GM18873 (cell line): ENCODE results near the gene SLC27A3.

Source experiments
- ATAC-seq: cut with Tn5 transposase; IDR thresholded peaks from one replicate; pipeline ENCODE4 v1.9.1; 2021; ENCODE audit warnings: mild to moderate bottlenecking, moderate library complexity, moderate number of reproducible peaks; ENCODE audit not compliant: unreplicated experiment, low FRiP score

Gene SLC27A3, protein sequence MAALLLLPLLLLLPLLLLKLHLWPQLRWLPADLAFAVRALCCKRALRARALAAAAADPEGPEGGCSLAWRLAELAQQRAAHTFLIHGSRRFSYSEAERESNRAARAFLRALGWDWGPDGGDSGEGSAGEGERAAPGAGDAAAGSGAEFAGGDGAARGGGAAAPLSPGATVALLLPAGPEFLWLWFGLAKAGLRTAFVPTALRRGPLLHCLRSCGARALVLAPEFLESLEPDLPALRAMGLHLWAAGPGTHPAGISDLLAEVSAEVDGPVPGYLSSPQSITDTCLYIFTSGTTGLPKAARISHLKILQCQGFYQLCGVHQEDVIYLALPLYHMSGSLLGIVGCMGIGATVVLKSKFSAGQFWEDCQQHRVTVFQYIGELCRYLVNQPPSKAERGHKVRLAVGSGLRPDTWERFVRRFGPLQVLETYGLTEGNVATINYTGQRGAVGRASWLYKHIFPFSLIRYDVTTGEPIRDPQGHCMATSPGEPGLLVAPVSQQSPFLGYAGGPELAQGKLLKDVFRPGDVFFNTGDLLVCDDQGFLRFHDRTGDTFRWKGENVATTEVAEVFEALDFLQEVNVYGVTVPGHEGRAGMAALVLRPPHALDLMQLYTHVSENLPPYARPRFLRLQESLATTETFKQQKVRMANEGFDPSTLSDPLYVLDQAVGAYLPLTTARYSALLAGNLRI

GRCh38 chr1:153774780-153775457 lies at the start of gene SLC27A3:
Gene SLC27A3 (plus strand): TSS chr1:153775407. CDS start chr1:153775498, 91 bp downstream.
- ATAC-seq = no peak

DNA sequence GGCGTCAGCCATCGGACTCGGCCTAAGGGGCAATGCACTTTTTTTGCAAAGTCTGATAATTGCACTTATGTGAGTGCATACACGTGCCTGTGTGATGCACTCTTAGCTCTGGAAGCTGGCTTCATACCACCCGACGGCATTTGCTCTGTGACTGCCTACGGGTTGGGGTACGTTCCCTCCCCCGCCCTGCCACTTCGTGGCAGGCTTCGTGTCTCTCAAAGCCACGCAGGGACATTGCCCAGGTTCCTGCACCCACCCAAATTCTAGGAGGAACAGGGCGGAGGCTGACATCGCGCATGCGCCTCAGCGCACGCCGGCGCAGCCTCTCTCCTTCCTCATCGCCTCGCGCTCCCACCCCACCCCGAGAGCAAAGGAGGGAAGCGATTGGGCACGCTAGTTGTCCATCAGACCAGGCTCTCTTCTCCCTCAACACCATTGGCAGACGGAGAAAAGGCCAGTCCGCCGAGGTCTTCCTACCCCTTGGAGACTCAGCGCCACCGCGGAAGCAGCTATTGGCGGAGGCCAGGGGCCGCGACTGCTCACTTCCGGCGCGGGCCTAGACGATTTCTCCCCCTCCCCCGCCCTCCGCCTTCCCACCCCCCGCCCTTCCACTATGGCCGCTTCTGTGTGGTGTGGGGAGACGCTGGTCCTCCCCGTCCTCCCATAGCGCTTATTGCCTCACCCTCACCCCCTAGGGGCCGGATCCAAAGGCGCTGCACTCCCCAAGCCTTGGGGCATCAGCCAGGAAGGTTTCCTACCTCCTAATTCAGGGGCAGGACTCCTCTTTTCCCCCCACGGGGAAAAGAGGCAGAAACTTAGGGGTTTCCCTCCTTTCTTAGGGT lies 47.5 kb upstream of the SLC27A3 start, which contains the start of gene INTS3:
INTS3 (plus strand) TSS at position 588 of the 842 bp plus-strand sequence. CDS start 585 bp downstream, outside the sequence.
- ATAC-seq = peak; percentile 94

- ATAC-seq = no peak
These were observed 46.7 kb upstream of the SLC27A3 start for GRCh38 chr1:153728305-153729066.

- no peak for ATAC-seq
These were observed 44.7 kb upstream of the SLC27A3 start for GRCh38 chr1:153730468-153730988.

DNA sequence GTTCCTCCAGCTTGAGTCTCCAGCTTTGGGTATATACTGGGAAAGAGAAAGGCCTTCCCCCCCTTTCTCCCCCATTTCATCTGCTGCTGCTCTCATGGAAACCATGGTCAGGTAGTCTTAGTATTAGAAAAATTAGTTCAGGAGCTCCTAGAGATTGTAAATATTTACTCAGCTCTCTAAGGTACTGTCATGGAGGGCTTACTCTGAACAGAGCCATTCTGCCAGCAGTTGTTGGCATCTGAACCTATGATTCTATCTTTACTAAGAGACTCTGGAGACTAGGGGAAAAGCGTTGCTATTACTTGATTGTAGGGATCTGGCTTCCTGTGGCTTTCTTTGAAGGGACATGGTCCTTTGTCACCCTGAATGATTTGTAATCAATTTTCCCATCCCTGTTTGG lies 41.2 kb upstream of the SLC27A3 start:
- ATAC-seq = no peak

- no peak for ATAC-seq
These were observed 40.7 kb upstream of the SLC27A3 start for GRCh38 chr1:153734396-153735089.

- ATAC-seq = no peak
These were observed 40.2 kb upstream of the SLC27A3 start for GRCh38 chr1:153735090-153735420.

DNA sequence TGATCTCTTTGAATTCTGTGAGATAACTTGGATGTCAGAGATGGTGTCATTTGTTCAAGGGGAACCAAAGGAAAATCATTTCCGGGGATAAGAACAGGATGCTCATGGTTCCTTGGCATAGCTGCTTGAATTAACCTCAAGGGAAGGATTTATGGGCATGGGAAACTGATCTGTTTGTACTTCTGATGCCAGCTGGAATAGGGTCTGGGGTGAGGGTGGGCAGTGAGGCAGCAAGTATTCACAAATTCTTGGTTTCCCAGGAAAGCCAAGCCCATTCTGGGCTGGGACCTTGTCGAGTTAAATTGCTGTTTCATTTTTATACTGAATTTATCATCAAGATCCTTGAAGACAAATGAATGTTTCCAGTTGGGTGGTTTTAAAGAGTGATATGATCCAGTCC lies 33.2 kb upstream of the SLC27A3 start:
- no peak for ATAC-seq

DNA sequence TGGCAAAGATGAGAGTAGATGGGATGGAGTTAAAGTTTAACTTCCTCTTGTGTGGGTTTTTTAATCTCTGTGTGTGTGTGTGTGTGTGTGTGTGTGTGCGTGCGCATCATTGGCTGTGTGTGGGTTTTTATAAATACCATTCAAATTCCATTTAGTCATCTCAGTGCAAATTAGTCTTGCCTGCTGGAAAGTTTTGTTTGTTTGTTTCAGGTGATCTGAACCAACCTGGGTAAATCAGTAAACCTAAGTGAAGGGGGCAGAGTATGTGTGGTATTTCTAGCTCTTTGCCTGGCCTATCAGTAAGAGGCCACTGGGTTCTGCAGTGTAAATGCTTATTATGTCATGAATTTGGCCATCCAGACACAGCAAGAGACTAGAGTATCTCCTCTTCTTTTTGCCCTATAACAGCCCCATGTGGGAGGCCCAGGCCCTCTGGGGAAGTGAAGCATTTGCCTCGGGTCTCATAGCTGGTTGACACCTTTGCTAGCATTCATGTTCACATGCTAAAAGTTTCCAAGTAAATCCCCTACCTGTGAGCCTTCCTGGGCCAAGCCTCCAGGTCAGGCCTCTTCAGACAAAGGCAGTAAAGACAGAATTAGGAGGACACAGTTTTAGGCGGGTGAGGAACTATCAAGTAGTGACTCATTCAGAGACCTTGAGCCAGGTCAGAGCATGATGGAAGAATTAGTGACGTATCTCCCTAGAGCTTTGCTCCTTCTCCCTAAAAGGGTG lies 32.6 kb upstream of the SLC27A3 start:
- peak; percentile 66 for ATAC-seq

DNA sequence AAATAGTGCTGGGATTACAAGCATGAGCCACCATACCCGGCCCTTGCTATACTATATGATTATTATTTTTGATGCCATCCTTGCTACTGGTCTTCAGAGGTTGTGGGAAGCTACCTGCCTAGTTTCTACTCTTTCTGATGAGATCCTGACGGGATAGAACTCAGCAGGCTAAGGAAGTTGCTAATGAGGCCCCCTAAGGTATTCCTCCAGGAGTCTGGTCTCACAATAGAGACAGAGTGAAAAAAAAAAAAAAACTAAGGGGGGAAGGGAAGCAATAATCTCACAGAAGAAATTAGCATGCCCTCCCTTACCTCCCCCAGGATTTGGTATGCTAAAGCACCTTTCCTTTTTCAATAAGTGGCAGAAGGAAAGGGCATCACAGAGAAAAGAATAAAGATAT lies 29.8 kb upstream of the SLC27A3 start:
- no peak for ATAC-seq

GRCh38 chr1:153746174-153746573 lies 29.0 kb upstream of the SLC27A3 start:
- ATAC-seq = no peak

DNA sequence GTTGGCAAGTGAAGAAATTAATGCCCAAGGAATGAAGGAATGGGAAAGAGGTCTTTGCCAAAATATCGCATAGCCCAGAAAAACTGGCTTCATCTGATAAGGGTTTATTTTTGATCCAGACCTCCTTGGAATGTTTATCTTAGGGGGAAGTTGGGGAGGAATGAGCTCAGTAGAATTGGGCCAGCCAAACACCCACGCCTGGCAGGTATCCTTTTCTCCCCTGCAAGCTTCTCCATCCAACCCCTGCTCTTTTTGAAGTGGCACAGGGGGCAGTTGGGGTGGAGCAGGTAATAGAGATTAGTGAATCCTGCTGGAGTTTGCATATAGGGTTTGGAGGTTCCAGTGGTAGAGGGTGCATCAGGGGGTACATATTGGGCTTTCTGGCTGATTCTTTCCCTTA lies 26.3 kb upstream of the SLC27A3 start:
- no peak for ATAC-seq

GRCh38 chr1:153749408-153750005 lies 25.7 kb upstream of the SLC27A3 start:
- ATAC-seq = no peak

GRCh38 chr1:153750026-153750995 lies 24.9 kb upstream of the SLC27A3 start:
- ATAC-seq = no peak

DNA sequence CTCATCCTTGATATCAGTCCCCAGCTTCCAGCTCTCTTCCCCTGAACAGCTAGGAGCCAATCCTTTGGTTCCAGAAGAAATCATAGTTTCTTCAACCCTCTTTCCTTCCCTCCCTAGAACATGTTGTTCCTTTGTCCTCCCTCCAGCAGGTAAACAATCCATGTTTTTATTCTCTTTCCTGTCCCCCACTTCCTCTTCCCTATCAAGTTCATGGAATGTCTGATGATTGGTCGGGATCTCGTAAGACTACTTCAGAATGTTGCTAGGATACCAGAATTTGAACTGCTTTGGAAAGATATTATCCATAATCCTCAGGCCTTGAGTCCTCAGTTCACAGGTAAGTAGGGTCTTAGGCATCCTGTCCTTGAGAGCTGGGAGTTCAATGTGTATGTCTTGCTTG lies 23.1 kb upstream of the SLC27A3 start:
- no peak for ATAC-seq

DNA sequence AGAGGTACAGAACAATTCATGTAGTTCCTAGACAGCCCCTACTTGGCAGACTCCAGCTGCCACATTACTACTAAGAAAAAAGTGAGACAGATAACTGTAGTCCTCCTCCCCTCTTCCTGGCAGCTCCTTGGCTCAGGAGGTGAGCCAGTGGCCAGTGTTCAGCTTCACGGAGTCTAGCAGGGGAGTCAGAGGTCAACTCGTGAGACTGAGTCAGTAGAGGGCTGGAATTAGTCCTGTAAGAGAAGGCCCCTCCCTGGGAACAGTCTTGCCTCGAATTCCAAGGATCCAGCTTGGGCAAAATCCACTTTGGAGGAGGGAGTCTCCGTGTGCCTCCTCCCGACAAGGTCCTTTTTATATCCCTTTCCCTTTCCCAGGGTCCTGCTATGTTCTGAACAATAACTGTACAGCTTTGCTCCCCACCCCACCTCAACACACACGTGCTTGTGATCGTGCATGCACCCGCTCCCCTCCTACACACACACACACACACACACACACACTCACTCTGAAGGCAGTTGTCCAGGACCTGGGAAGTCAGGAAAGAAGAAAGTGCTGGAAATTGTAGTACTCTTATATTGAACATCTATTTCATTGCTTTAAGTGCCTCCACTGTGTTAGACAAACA lies 22.5 kb upstream of the SLC27A3 start:
- no peak for ATAC-seq
